Measurements from ENCODE around the gene RXRA.

RXRA gene

GRCh38 chr9:134366223-134367031, 40.2 kb downstream of the RXRA start:
- no peaks in the 10 kb centered on the region for H4K20me1 ChIP-seq (ENCODE audit: low read depth, low read length)
- no peaks in the 10 kb centered on the region for H3K36me3 ChIP-seq (ENCODE audit: low read length)
- H3K9me3 ChIP-seq (ENCODE audit: insufficient read depth, low read length): no peaks in the 10 kb centered on the region
- H3K4me2 ChIP-seq (ENCODE audit: low read depth, low read length, poor library complexity, severe bottlenecking): no peak overlapping the region
- H3F3A ChIP-seq (ENCODE audit: insufficient read depth): no peaks in the 10 kb centered on the region
- no peaks in the 10 kb centered on the region for H3K9me2 ChIP-seq (replicated peaks; ENCODE audit: insufficient read depth, low read length)
- TF ChIP-seq, protein P1, sequence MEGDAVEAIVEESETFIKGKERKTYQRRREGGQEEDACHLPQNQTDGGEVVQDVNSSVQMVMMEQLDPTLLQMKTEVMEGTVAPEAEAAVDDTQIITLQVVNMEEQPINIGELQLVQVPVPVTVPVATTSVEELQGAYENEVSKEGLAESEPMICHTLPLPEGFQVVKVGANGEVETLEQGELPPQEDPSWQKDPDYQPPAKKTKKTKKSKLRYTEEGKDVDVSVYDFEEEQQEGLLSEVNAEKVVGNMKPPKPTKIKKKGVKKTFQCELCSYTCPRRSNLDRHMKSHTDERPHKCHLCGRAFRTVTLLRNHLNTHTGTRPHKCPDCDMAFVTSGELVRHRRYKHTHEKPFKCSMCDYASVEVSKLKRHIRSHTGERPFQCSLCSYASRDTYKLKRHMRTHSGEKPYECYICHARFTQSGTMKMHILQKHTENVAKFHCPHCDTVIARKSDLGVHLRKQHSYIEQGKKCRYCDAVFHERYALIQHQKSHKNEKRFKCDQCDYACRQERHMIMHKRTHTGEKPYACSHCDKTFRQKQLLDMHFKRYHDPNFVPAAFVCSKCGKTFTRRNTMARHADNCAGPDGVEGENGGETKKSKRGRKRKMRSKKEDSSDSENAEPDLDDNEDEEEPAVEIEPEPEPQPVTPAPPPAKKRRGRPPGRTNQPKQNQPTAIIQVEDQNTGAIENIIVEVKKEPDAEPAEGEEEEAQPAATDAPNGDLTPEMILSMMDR (IDR thresholded peaks at IDR 0.05; ENCODE audit: insufficient read depth, low read length, poor library complexity, severe bottlenecking): no peak
- no peak for TF ChIP-seq EZH2phosphoT487 (conservative IDR thresholded peaks at IDR 0.05; ENCODE audit: low read length)
- no peak overlapping the region for H2AFZ ChIP-seq (ENCODE audit: low read depth, low read length, severe bottlenecking)
- H3K27ac ChIP-seq (ENCODE audit: low read depth, low read length): no peak overlapping the region
- H3K4me3 ChIP-seq (ENCODE audit: insufficient read depth, low read length, poor library complexity, severe bottlenecking): no peak overlapping the region
- H3K27me3 ChIP-seq (ENCODE audit: low read length): no peaks in the 10 kb centered on the region
- no peaks in the 10 kb centered on the region for H3K79me2 ChIP-seq (ENCODE audit: insufficient read depth, low read length)
- no peak overlapping the region for H3K9ac ChIP-seq (ENCODE audit: low read length)

- no peaks in the 10 kb centered on the region for H3K9me3 ChIP-seq (ENCODE audit: insufficient read depth, low read length)
These were observed 40.8 kb downstream of the RXRA start for GRCh38 chr9:134367061-134367460.

DNA sequence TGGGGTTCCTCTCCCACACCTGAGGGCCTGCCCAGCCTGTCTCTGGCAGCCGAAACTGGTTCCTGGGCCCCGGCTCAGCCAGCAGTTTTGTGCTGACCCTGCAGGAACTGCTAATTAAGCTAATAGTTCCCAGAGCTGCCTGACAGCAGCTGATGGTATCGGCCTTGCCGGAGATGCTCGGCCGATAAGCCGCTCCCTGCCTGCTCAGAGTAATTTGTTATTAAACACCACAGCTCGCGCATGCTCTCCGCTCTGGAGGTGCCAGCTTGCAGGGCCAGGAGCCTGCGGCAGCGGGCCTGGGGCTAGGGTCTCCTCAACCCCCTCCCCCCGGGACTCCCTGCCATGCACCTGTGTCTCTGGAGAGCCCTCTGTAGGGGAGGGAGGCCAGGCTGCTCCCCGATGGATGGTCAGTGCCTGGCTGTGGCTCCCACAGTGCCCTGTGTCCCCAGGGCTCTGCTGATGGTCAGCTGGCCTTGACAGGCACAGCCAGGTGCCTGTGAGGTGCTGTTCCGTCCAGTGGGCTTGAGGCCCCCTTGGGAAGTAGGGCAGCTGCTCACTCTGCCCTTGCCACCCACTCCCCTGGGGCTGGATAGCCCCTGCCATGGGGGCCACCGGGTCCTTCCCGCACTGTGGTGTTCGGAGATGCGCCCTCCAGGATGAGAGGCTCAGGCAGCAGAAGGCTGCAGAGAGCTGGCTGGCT, 41.7 kb downstream of the RXRA start:
- H3F3A ChIP-seq (ENCODE audit: insufficient read depth): no peaks in the 10 kb centered on the region
- H3K79me2 ChIP-seq (ENCODE audit: insufficient read depth, low read length): no peaks in the 10 kb centered on the region
- no peak overlapping the region for H2AFZ ChIP-seq (ENCODE audit: low read depth, low read length, severe bottlenecking)
- H3K4me3 ChIP-seq (ENCODE audit: insufficient read depth, low read length, poor library complexity, severe bottlenecking): no peak overlapping the region
- H3K9ac ChIP-seq (ENCODE audit: low read length): no peak overlapping the region
- no peaks in the 10 kb centered on the region for H4K20me1 ChIP-seq (ENCODE audit: low read depth, low read length)
- H3K9me2 ChIP-seq (replicated peaks; ENCODE audit: insufficient read depth, low read length): no peaks in the 10 kb centered on the region
- no peak overlapping the region for H3K4me2 ChIP-seq (ENCODE audit: low read depth, low read length, poor library complexity, severe bottlenecking)
- TF ChIP-seq EZH2phosphoT487 (conservative IDR thresholded peaks at IDR 0.05; ENCODE audit: low read length): no peak
- TF ChIP-seq, protein P1 (IDR thresholded peaks at IDR 0.05; ENCODE audit: insufficient read depth, low read length, poor library complexity, severe bottlenecking): no peak
- no peaks in the 10 kb centered on the region for H3K27me3 ChIP-seq (ENCODE audit: low read length)
- no peak overlapping the region for H3K27ac ChIP-seq (ENCODE audit: low read depth, low read length)
- no peaks in the 10 kb centered on the region for H3K36me3 ChIP-seq (ENCODE audit: low read length)
- H3K9me3 ChIP-seq (ENCODE audit: insufficient read depth, low read length): no peaks in the 10 kb centered on the region

More at GRCh38 chr9:134367061-134367460, 40.8 kb downstream of the RXRA start:
- Histone ChIP-seq H3K9ac (ENCODE audit: low read length) (no peak overlapping the region), H2AFZ (ENCODE audit: low read depth, low read length, severe bottlenecking) (no peak overlapping the region), H3K4me2 (ENCODE audit: low read depth, low read length, poor library complexity, severe bottlenecking) (no peak overlapping the region), H3F3A (ENCODE audit: insufficient read depth) (no peaks in the 10 kb centered on the region), H3K27ac (ENCODE audit: low read depth, low read length) (no peak overlapping the region), H3K9me2 (replicated peaks; ENCODE audit: insufficient read depth, low read length) (no peaks in the 10 kb centered on the region), H3K79me2 (ENCODE audit: insufficient read depth, low read length) (no peaks in the 10 kb centered on the region), H3K36me3 (ENCODE audit: low read length) (no peaks in the 10 kb centered on the region), H3K4me3 (ENCODE audit: insufficient read depth, low read length, poor library complexity, severe bottlenecking) (no peak overlapping the region), H4K20me1 (ENCODE audit: low read depth, low read length) (no peaks in the 10 kb centered on the region), H3K27me3 (ENCODE audit: low read length) (no peaks in the 10 kb centered on the region)
- TF ChIP-seq, protein P1 (IDR thresholded peaks at IDR 0.05; ENCODE audit: insufficient read depth, low read length, poor library complexity, severe bottlenecking): no peak
- TF ChIP-seq EZH2phosphoT487 (conservative IDR thresholded peaks at IDR 0.05; ENCODE audit: low read length): no peak

Data from SU-DHL-6 (cell line).